Caco-2 (cell line): Measurements from ENCODE around the gene ABRAXAS1. TPM values are rescaled to one million over a fixed set of nuclear protein-coding genes. Genes with fewer than 3 reads are reported as not detected.

Experiments used
- BruUV-seq: library from RNA; stranded (reverse); fragments of 400-500 nt; replicated peaks from 2 replicates; lab custom pipeline; 2021; lab: Mats Ljungman, UMichigan
- CTCF ChIA-PET: fragments of 300-600 bp; sonication (Branson Sonifier 250); formaldehyde crosslinking; loops from one replicate; lab custom pipeline; 2022; ENCODE audit warnings: antibody characterized with exemption; lab: Charles Lee
- POLR2A ChIA-PET: fragments of 300-600 bp; sonication (Branson Sonifier 250); formaldehyde crosslinking; loops from one replicate; lab custom pipeline; 2022; ENCODE audit warnings: antibody characterized with exemption; lab: Charles Lee
- DNase-seq, 2 experiments: peaks; one replicate each; pipeline versions ENCODE4 v3.0.0 to v3.0.0-alpha.2; 2020 to 2022
- H3K27me3 ChIP-seq: replicated peaks from 2 replicates; pipeline ENCODE4 v1.6.0; 2011; ENCODE audit warnings: low read length; ENCODE audit not compliant: control insufficient read depth, insufficient read depth
- H3K36me3 ChIP-seq: 2 replicates; pipeline ENCODE4 v1.5.1; 2011; ENCODE audit warnings: low read length; ENCODE audit not compliant: control insufficient read depth, insufficient read depth
- H3K4me1 ChIP-seq: fragments of 250-450 bp; sonication (Bioruptor Pico); 2 replicates; pipeline ENCODE4 v1.5.1; 2020; ENCODE audit warnings: mild to moderate bottlenecking
- H3K4me3 ChIP-seq: 2 replicates; pipeline ENCODE4 v1.5.1; 2011; ENCODE audit warnings: low read depth, mild to moderate bottlenecking, control low read depth, low read length
- H3K9me3 ChIP-seq: fragments of 250-450 bp; sonication (Bioruptor Pico); 2 replicates; pipeline ENCODE4 v1.5.1; 2020; ENCODE audit warnings: mild to moderate bottlenecking, moderate library complexity
- H3K27ac Mint-ChIP-seq: one replicate; pipeline ENCODE4 v1.8.0; 2022; ENCODE audit warnings: mixed read lengths; ENCODE audit not compliant: unreplicated experiment
- H3K27me3 Mint-ChIP-seq: one replicate; pipeline ENCODE4 v1.8.0; 2022; ENCODE audit warnings: mixed read lengths; ENCODE audit not compliant: insufficient read depth, unreplicated experiment
- H3K36me3 Mint-ChIP-seq: one replicate; pipeline ENCODE4 v1.8.0; 2022; ENCODE audit warnings: mild to moderate bottlenecking, mixed read lengths; ENCODE audit not compliant: insufficient read depth, unreplicated experiment
- H3K4me1 Mint-ChIP-seq: one replicate; pipeline ENCODE4 v1.8.0; 2022; ENCODE audit warnings: low read depth, mixed read lengths; ENCODE audit not compliant: unreplicated experiment
- H3K4me3 Mint-ChIP-seq: one replicate; pipeline ENCODE4 v1.8.0; 2022; ENCODE audit warnings: mild to moderate bottlenecking, moderate library complexity, mixed read lengths; ENCODE audit not compliant: unreplicated experiment
- H3K9me3 Mint-ChIP-seq: one replicate; pipeline ENCODE4 v1.8.0; 2022; ENCODE audit warnings: mixed read lengths; ENCODE audit not compliant: unreplicated experiment
- CTCF ChIP-seq, 2 experiments: fragments of 200-600 bp in 1 of 2; IDR thresholded peaks; 1 replicate in 1 of 2; 2 replicates in 1 of 2; pipeline versions ENCODE4 v1.5.1 to v1.8.0; 2011 to 2022; ENCODE audit warnings: antibody characterized with exemption in 1 of 2, control low read depth in 1 of 2, inconsistent platforms in 1 of 2, low read depth in 1 of 2, low read length in 1 of 2, mild to moderate bottlenecking in 1 of 2, moderate library complexity in 1 of 2; ENCODE audit not compliant: insufficient read depth in 1 of 2, severe bottlenecking in 1 of 2, unreplicated experiment in 1 of 2
- intact Hi-C: fragments of 100-400 bp; cut with micrococcal nuclease; formaldehyde crosslinking; loops from one replicate; pipeline ENCODE4 v1.10.0; 2022; ENCODE audit not compliant: unreplicated experiment
- total RNA-seq: library from RNA; stranded (reverse); gene quantifications from 2 replicates; pipeline ENCODE4 v1.2.3, GENCODE V29; 2022

ABRAXAS1 gene
- total RNA-seq, 1 experiment from 2014 or later: 18.2 TPM

GRCh38 chr4:83489711-83490326 lies 4.9 kb upstream of the ABRAXAS1 start:
- CTCF ChIA-PET: no interaction called here
- intact Hi-C loops: no loop called here
- no TSS peak for BruUV-seq
- peaks cover 10% of the 10 kb centered on the region for H3K4me1 Mint-ChIP-seq
- POLR2A ChIA-PET: no interaction called here
- no peak overlapping the region for H3K4me3 ChIP-seq
- no peak overlapping the region for H3K4me3 Mint-ChIP-seq
- no peaks in the 10 kb centered on the region for H3K36me3 ChIP-seq
- no peaks in the 10 kb centered on the region for H3K9me3 Mint-ChIP-seq
- no peak overlapping the region for H3K27ac Mint-ChIP-seq
- no peak for TF ChIP-seq CTCF (IDR thresholded peaks at IDR 0.05; ENCODE audit: insufficient read depth in 1 of 2, low read depth in 1 of 2, low read length in 1 of 2, severe bottlenecking in 1 of 2, unreplicated experiment in 1 of 2)
- H3K27me3 Mint-ChIP-seq: no peaks in the 10 kb centered on the region
- no peak for DNase-seq
- H3K4me1 ChIP-seq: peaks cover 18% of the 10 kb centered on the region
- H3K9me3 ChIP-seq: no peaks in the 10 kb centered on the region
- peaks cover under 1% of the 10 kb centered on the region for H3K36me3 Mint-ChIP-seq
- H3K27me3 ChIP-seq: no peaks in the 10 kb centered on the region

- H3K36me3 Mint-ChIP-seq: peaks cover 8% of the 10 kb centered on the region
- no peak for DNase-seq
- peaks cover 18% of the 10 kb centered on the region for H3K4me1 ChIP-seq
- no peaks in the 10 kb centered on the region for H3K27me3 Mint-ChIP-seq
- H3K4me3 ChIP-seq: no peak overlapping the region
- no peaks in the 10 kb centered on the region for H3K9me3 ChIP-seq
- TF ChIP-seq CTCF (IDR thresholded peaks at IDR 0.05; ENCODE audit: insufficient read depth in 1 of 2, low read depth in 1 of 2, low read length in 1 of 2, severe bottlenecking in 1 of 2, unreplicated experiment in 1 of 2): no peak
- no peaks in the 10 kb centered on the region for H3K27me3 ChIP-seq
- intact Hi-C loops: no loop called here
- no peak overlapping the region for H3K4me3 Mint-ChIP-seq
- ChIA-PET CTCF (no interaction called here), POLR2A (no interaction called here)
- BruUV-seq: no TSS peak
- H3K9me3 Mint-ChIP-seq: no peaks in the 10 kb centered on the region
- no peaks in the 10 kb centered on the region for H3K36me3 ChIP-seq
- peaks cover 10% of the 10 kb centered on the region for H3K4me1 Mint-ChIP-seq
- no peak overlapping the region for H3K27ac Mint-ChIP-seq
Observed at GRCh38 chr4:83486457-83487129, 1.7 kb upstream of the ABRAXAS1 start.

- no peak for TF ChIP-seq CTCF (IDR thresholded peaks at IDR 0.05; ENCODE audit: insufficient read depth in 1 of 2, low read depth in 1 of 2, low read length in 1 of 2, severe bottlenecking in 1 of 2, unreplicated experiment in 1 of 2)
- H3K4me1 ChIP-seq: no peaks in the 10 kb centered on the region
- no peak overlapping the region for H3K4me3 Mint-ChIP-seq
- H3K27ac Mint-ChIP-seq: no peak overlapping the region
- CTCF ChIA-PET: no interaction called here
- H3K27me3 ChIP-seq: no peaks in the 10 kb centered on the region
- no peaks in the 10 kb centered on the region for H3K9me3 Mint-ChIP-seq
- no peak overlapping the region for H3K4me3 ChIP-seq
- peaks cover 20% of the 10 kb centered on the region for H3K36me3 Mint-ChIP-seq
- intact Hi-C loops: no loop called here
- H3K4me1 Mint-ChIP-seq: no peaks in the 10 kb centered on the region
- H3K27me3 Mint-ChIP-seq: no peaks in the 10 kb centered on the region
- BruUV-seq: no TSS peak
- H3K36me3 ChIP-seq: no peaks in the 10 kb centered on the region
- no peak for DNase-seq
- no peaks in the 10 kb centered on the region for H3K9me3 ChIP-seq
- POLR2A ChIA-PET: no interaction called here
Observed at GRCh38 chr4:83473966-83474365, 10.9 kb downstream of the ABRAXAS1 start.
